HG02970 (cell line): Measurements from ENCODE around the gene MAEL.
A peak's percentile ranks its signal among the peaks of the same experiment; 100 is the strongest.
"Not testable (repeated sequence)": the region's sequence is repeated elsewhere in the genome, so short reads cannot be mapped to it uniquely, and the experiment has no call there.

Source experiments
- ATAC-seq: cut with Tn5 transposase; IDR thresholded peaks from one replicate; pipeline ENCODE4 v1.9.1; 2021; ENCODE audit warnings: mild to moderate bottlenecking, moderate library complexity, moderate number of reproducible peaks; ENCODE audit not compliant: unreplicated experiment, low FRiP score

The MAEL gene

GRCh38 chr1:166975361-166976129 lies 13.5 kb upstream of the MAEL start, which contains the start of gene ILDR2:
TSS of gene ILDR2 (minus strand) at chr1:166975540. CDS start at chr1:166975268, 272 bp downstream.
- ATAC-seq, result peak; percentile 70

GRCh38 chr1:166977951-166978350 lies 11.1 kb upstream of the MAEL start:
- ATAC-seq, result no peak

- no peak for ATAC-seq
Measured at GRCh38 chr1:166978821-166979220, 10.3 kb upstream of the MAEL start.

- ATAC-seq, result no peak
Measured at GRCh38 chr1:166980383-166980782, 8.7 kb upstream of the MAEL start.

GRCh38 chr1:166980818-166981217 lies 8.3 kb upstream of the MAEL start:
- no peak for ATAC-seq

- ATAC-seq, result no peak
Measured at GRCh38 chr1:166981589-166981988, 7.5 kb upstream of the MAEL start.

GRCh38 chr1:166999075-166999474 lies 10.0 kb downstream of the MAEL start:
- ATAC-seq, result no peak

GRCh38 chr1:166999500-167000055 lies 10.5 kb downstream of the MAEL start:
- no peak for ATAC-seq

- ATAC-seq, result no peak
Measured at GRCh38 chr1:167000546-167000945, 11.5 kb downstream of the MAEL start.

GRCh38 chr1:167002354-167002753 lies 13.3 kb downstream of the MAEL start:
- no peak for ATAC-seq

- ATAC-seq, result no peak
Measured at GRCh38 chr1:167003711-167004110, 14.6 kb downstream of the MAEL start.

- no peak for ATAC-seq
Measured at GRCh38 chr1:167011560-167012191, 22.6 kb downstream of the MAEL start.

GRCh38 chr1:167012570-167012969 lies 23.5 kb downstream of the MAEL start:
- ATAC-seq, result no peak

- no peak for ATAC-seq
Measured at GRCh38 chr1:167013108-167013929, 24.2 kb downstream of the MAEL start.

- no peak for ATAC-seq
Measured at GRCh38 chr1:167016100-167016750, 27.1 kb downstream of the MAEL start.

GRCh38 chr1:167022384-167022783 lies 33.3 kb downstream of the MAEL start:
- no peak for ATAC-seq

- not testable (repeated sequence) for ATAC-seq
Measured at GRCh38 chr1:167029553-167029952, 40.5 kb downstream of the MAEL start.

- ATAC-seq, result no peak
Measured at GRCh38 chr1:167033646-167034045, 44.6 kb downstream of the MAEL start.

- peak; percentile 85 for ATAC-seq
Measured at GRCh38 chr1:167043752-167044488, 54.8 kb downstream of the MAEL start.

GRCh38 chr1:167051907-167052306 lies 62.8 kb downstream of the MAEL start:
- no peak for ATAC-seq
